GM12891 (cell line): Measurements from ENCODE around the gene ENTPD7.

Experiments used
- PAX5 ChIP-seq: IDR thresholded peaks from 2 replicates; pipeline ENCODE4 v1.6.1; 2011; ENCODE audit warnings: low read length, moderate library complexity, mild to moderate bottlenecking; ENCODE audit not compliant: insufficient read depth, severe bottlenecking
- POLR2A ChIP-seq: IDR thresholded peaks from 2 replicates; pipeline ENCODE4 v1.6.1; 2011; ENCODE audit warnings: low read depth, low read length, control low read depth
- POLR2AphosphoS5 ChIP-seq: IDR thresholded peaks from 2 replicates; pipeline ENCODE4 v1.6.1; 2011; ENCODE audit warnings: low read depth, low read length, control low read depth
- SPI1 ChIP-seq: IDR thresholded peaks from 2 replicates; pipeline ENCODE4 v1.6.1; 2011; ENCODE audit warnings: low read depth, low read length, control low read depth
- TAF1 ChIP-seq: IDR thresholded peaks from 2 replicates; pipeline ENCODE4 v1.6.1; 2011; ENCODE audit warnings: low read depth, low read length, control low read depth

GRCh38 chr10:99671386-99671785, 12.1 kb downstream of the ENTPD7 start:
- no peak for TF ChIP-seq POLR2A
- no peak for TF ChIP-seq TAF1
- TF ChIP-seq POLR2AphosphoS5 = no peak
- TF ChIP-seq PAX5 = no peak
- no peak for TF ChIP-seq SPI1
